ENCODE results near the gene GRPR. TPM values are rescaled to one million over a fixed set of nuclear protein-coding genes. Genes with fewer than 3 reads are reported as not detected.

GRPR gene
- total and polyA plus RNA-seq, 10 of the 15 experiments (the other 5 are each of a cell fraction or from before 2014, with no cell fraction given) = 0.10 to 3.7 (median 0.21) TPM; not detected in 1

DNA sequence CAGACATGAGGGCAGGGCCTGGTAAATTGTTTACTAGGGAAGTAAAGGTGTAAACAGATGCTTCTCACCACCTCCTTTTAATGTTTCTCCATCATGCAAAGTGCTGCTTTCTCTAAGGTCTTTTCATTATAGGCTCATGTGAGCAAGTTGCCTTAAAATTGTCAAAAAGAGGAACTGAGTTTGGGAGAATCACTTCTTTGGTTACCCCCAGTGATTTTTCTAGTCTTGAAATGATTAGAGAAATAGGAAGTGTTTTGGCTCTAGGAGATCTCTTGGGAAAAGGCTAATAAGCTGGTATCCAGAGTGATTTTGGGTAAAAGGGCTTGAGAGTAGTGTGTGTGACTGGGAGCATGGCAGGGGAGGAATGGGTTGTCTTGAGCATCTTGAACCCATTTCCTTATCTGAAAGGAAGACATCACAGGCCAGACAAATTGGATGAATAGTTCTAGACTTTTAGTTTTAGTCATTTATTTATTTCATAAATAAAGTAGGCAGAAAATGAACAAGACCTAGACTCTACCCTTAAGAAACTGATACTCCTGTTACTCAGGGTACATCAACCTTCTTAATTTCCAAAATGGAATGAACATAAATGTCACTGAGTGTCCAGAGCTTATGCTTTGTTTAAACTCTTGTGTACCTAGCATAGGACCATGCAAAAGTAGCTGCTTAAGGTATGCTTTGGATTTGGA lies 14.2 kb downstream of the GRPR start (continued):
- no peak for TF ChIP-seq NRF1 (conservative IDR thresholded peaks at IDR 0.05; ENCODE audit: low read depth, low read length)
- no peak for TF ChIP-seq TCF3 (IDR thresholded peaks at IDR 0.05; ENCODE audit: borderline replicate concordance, insufficient read depth, low read depth, low read length)
- no peak for TF ChIP-seq ATF7 (IDR thresholded peaks at IDR 0.05; ENCODE audit: low read depth)
- no peak for TF ChIP-seq RFX5 (IDR thresholded peaks at IDR 0.05; ENCODE audit: low read depth, low read length)
- no peak for TF ChIP-seq BACH1 (IDR thresholded peaks at IDR 0.05; ENCODE audit: borderline replicate concordance)
- no peak for TF ChIP-seq CHD4 (IDR thresholded peaks at IDR 0.05)
- no peak for TF ChIP-seq EGR1 (IDR thresholded peaks at IDR 0.05; ENCODE audit: borderline replicate concordance in 1 of 2, low read depth in 2 of 2, low read length in 2 of 2)
- TF ChIP-seq RB1 (IDR thresholded peaks at IDR 0.05; ENCODE audit: borderline replicate concordance) = no peak
- TF ChIP-seq TARDBP (IDR thresholded peaks at IDR 0.05; ENCODE audit: borderline replicate concordance) = no peak
- no peak; the same call in 1 of the 2 replicates for TF ChIP-seq GATAD2B (conservative IDR thresholded peaks at IDR 0.05; ENCODE audit: low read depth)
- no peak for TF ChIP-seq KLF5 (IDR thresholded peaks at IDR 0.05; ENCODE audit: partially characterized antibody)
- TF ChIP-seq ZNF274 (IDR thresholded peaks at IDR 0.05; ENCODE audit: insufficient read depth, insufficient read length) = no peak
- TF ChIP-seq HDAC2 (IDR thresholded peaks at IDR 0.05) = no peak
- TF ChIP-seq, protein P1, sequence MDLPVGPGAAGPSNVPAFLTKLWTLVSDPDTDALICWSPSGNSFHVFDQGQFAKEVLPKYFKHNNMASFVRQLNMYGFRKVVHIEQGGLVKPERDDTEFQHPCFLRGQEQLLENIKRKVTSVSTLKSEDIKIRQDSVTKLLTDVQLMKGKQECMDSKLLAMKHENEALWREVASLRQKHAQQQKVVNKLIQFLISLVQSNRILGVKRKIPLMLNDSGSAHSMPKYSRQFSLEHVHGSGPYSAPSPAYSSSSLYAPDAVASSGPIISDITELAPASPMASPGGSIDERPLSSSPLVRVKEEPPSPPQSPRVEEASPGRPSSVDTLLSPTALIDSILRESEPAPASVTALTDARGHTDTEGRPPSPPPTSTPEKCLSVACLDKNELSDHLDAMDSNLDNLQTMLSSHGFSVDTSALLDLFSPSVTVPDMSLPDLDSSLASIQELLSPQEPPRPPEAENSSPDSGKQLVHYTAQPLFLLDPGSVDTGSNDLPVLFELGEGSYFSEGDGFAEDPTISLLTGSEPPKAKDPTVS (IDR thresholded peaks at IDR 0.05; ENCODE audit: low read depth, low read length) = no peak
- no peak for TF ChIP-seq CBX5 (IDR thresholded peaks at IDR 0.05; ENCODE audit: low read depth)
- TF ChIP-seq POLR2A (IDR thresholded peaks at IDR 0.05; ENCODE audit: low read depth, low read length) = no peak
- no peak for TF ChIP-seq NR2C2 (IDR thresholded peaks at IDR 0.05; ENCODE audit: borderline replicate concordance, control insufficient read depth, insufficient read length, low read depth)
- peak; percentile 58; the same call in 1 of the 2 replicates for TF ChIP-seq MTA3 (IDR thresholded peaks at IDR 0.05; ENCODE audit: borderline replicate concordance, low read length)
- peak; percentile 69; the same call in 1 of the 2 replicates for TF ChIP-seq IRF4 (IDR thresholded peaks at IDR 0.05; ENCODE audit: low read depth, low read length)
- TF ChIP-seq HDGF (IDR thresholded peaks at IDR 0.05) = no peak
- TF ChIP-seq, protein P2, sequence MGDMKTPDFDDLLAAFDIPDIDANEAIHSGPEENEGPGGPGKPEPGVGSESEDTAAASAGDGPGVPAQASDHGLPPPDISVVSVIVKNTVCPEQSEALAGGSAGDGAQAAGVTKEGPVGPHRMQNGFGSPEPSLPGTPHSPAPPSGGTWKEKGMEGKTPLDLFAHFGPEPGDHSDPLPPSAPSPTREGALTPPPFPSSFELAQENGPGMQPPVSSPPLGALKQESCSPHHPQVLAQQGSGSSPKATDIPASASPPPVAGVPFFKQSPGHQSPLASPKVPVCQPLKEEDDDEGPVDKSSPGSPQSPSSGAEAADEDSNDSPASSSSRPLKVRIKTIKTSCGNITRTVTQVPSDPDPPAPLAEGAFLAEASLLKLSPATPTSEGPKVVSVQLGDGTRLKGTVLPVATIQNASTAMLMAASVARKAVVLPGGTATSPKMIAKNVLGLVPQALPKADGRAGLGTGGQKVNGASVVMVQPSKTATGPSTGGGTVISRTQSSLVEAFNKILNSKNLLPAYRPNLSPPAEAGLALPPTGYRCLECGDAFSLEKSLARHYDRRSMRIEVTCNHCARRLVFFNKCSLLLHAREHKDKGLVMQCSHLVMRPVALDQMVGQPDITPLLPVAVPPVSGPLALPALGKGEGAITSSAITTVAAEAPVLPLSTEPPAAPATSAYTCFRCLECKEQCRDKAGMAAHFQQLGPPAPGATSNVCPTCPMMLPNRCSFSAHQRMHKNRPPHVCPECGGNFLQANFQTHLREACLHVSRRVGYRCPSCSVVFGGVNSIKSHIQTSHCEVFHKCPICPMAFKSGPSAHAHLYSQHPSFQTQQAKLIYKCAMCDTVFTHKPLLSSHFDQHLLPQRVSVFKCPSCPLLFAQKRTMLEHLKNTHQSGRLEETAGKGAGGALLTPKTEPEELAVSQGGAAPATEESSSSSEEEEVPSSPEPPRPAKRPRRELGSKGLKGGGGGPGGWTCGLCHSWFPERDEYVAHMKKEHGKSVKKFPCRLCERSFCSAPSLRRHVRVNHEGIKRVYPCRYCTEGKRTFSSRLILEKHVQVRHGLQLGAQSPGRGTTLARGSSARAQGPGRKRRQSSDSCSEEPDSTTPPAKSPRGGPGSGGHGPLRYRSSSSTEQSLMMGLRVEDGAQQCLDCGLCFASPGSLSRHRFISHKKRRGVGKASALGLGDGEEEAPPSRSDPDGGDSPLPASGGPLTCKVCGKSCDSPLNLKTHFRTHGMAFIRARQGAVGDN (IDR thresholded peaks at IDR 0.05) = no peak
- TF ChIP-seq, protein P3, sequence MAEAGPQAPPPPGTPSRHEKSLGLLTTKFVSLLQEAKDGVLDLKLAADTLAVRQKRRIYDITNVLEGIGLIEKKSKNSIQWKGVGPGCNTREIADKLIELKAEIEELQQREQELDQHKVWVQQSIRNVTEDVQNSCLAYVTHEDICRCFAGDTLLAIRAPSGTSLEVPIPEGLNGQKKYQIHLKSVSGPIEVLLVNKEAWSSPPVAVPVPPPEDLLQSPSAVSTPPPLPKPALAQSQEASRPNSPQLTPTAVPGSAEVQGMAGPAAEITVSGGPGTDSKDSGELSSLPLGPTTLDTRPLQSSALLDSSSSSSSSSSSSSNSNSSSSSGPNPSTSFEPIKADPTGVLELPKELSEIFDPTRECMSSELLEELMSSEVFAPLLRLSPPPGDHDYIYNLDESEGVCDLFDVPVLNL (IDR thresholded peaks at IDR 0.05; ENCODE audit: low read depth, low read length) = no peak
- TF ChIP-seq, protein P4, sequence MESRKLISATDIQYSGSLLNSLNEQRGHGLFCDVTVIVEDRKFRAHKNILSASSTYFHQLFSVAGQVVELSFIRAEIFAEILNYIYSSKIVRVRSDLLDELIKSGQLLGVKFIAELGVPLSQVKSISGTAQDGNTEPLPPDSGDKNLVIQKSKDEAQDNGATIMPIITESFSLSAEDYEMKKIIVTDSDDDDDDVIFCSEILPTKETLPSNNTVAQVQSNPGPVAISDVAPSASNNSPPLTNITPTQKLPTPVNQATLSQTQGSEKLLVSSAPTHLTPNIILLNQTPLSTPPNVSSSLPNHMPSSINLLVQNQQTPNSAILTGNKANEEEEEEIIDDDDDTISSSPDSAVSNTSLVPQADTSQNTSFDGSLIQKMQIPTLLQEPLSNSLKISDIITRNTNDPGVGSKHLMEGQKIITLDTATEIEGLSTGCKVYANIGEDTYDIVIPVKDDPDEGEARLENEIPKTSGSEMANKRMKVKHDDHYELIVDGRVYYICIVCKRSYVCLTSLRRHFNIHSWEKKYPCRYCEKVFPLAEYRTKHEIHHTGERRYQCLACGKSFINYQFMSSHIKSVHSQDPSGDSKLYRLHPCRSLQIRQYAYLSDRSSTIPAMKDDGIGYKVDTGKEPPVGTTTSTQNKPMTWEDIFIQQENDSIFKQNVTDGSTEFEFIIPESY (IDR thresholded peaks at IDR 0.05) = no peak
- no peak for TF ChIP-seq CREB1 (IDR thresholded peaks at IDR 0.05; ENCODE audit: low read depth)
